Prostate gland (tissue), 2 donors: ENCODE measurements around the gene NEIL1.
"Not testable (repeated sequence)": the region's sequence is repeated elsewhere in the genome, so short reads cannot be mapped to it uniquely, and the experiment has no call there.

ENCODE experiments used
- CTCF ChIP-seq, 4 experiments: fragments of 200-600 bp in 2 of 4; fragments of 450-650 bp in 2 of 4; sonication (generic) in 2 of 4; IDR thresholded peaks; 1 replicate in 3 of 4; 2 replicates in 1 of 4; pipeline ENCODE4 v1.5.1; 2016 to 2019; ENCODE audit warnings: antibody characterized with exemption in 4 of 4, mild to moderate bottlenecking in 2 of 4, moderate library complexity in 2 of 4
- POLR2A ChIP-seq: fragments of 450-650 bp; IDR thresholded peaks from one replicate; pipeline ENCODE4 v1.6.1; 2016; ENCODE audit warnings: antibody characterized with exemption, mild to moderate bottlenecking
- POLR2AphosphoS5 ChIP-seq: sonication (generic); formaldehyde crosslinking; IDR thresholded peaks from one replicate; pipeline ENCODE4 v1.6.1; 2017; ENCODE audit warnings: antibody characterized with exemption

GRCh38 chr15:75319231-75319897 lies 27.5 kb upstream of the NEIL1 start:
- TF ChIP-seq CTCF (IDR thresholded peaks at IDR 0.05); POLR2A; POLR2AphosphoS5: not testable (repeated sequence)
